HG03442 (cell line): ENCODE data around the gene PDGFB.

Experiments used
- ATAC-seq: cut with Tn5 transposase; IDR thresholded peaks from one replicate; pipeline ENCODE4 v1.9.1; 2021; ENCODE audit warnings: mild to moderate bottlenecking, moderate library complexity; ENCODE audit not compliant: unreplicated experiment

PDGFB gene

DNA sequence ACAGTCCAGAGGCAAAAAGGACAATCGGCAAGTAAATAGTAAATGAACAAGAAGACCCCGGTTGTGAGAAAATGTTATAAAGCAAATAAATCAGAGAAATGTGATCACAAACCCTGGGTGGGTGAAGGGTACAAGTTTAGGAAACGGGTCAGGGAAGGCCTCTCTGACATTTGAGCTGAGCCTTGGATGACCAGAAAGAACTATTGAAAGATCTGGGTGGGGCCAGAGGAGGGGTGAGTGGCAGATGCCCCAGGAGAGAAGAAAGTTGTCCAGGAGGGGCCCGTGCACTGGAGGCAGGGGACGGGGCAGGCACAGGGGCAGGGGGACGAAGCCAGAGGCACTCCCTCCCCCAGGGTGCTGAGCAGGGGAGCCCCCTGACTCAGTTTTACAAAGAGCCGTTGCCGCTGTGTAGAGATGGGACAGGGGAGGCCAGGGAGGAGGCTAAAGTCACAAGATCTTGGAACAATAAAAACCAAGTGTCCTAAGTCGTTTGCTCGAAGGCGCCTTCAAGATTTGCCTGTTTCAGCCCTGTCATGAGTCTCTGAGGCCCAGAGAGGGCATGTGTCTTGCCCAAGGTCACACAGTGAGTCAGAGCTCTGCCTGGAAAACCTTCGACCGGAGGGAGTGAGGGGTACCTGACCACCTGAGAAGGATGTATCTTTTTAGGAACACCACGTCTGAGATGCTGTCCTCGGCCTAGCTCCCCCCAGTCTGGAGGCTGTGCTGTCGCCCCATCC lies 10.8 kb upstream of the PDGFB start:
- ATAC-seq = no peak

DNA sequence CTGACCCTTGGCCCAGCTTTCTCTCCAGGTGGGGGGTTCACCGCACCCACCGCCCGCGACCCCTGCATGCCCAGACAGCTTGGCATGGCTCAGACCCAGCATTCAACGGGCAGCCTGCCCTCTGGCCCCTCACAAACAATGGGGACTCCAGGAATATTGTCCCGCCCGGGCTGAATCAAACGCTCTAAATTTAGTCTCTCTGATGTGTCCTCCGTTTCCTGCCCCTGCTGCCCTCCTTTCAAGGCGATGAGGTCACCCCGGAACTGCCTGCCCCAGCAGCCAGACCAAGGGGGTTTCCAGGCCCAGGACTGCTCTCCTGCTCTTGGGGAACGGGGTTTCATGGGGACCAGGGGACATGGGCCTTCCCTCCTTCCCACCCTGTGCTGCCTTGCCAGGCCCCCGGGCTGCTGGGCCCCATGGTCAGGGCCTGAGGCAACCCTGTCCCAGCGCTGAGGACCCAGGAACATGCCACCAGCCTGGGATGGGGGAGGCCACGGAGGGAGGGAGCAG lies 10.1 kb upstream of the PDGFB start:
- peak; percentile 41 for ATAC-seq

DNA sequence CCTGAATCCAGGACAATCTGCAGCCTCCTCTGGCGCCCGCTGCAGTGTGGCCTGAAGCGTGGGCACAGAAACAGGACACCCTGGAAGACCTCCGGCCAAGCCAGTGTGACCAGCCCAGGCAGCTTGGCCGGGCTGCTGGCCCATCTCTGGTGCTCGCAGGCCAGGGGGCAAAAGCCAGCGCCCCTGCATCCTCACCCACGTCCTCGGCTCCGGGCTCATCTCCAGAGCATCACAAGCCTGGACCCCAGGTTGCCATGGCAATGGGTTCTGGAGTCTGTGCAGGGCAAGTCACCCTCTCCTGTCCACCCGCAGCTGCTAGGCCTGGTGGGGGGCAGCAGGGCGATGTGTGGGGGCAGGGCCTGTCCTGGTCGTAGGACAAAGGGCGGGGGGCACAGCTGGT lies 9.3 kb upstream of the PDGFB start:
- ATAC-seq = no peak

DNA sequence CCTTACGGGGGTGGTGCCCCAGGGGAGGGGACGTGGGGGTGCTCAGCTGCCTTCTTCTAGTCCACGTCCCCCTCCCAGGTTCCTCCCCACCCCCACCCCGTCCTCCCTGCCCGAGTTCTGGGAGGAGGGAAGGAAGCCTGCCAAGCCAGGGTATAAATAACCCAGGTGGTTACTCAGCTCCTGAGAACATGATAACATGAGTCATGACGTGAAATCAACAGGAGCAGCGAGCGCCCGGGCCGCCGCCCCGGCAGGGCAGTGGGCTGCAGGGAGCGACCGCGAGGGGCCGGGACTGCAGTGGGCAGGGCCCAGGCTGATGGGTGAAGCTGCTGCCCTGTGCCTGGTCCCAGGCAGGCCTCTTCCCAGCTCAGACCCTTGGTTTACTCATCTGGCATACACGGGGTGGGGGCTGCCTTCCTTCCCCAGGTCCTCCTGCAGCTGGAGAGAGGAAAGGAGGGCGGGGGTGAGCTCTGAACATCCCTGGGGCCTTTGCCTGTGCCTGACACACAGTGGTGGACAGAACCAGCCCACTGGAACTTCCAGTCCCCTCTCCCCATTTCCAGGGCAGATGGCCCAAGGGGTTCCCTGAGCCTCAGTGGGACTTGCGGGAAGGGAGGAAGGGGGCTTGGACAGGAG lies 8.8 kb upstream of the PDGFB start:
- ATAC-seq = no peak

DNA sequence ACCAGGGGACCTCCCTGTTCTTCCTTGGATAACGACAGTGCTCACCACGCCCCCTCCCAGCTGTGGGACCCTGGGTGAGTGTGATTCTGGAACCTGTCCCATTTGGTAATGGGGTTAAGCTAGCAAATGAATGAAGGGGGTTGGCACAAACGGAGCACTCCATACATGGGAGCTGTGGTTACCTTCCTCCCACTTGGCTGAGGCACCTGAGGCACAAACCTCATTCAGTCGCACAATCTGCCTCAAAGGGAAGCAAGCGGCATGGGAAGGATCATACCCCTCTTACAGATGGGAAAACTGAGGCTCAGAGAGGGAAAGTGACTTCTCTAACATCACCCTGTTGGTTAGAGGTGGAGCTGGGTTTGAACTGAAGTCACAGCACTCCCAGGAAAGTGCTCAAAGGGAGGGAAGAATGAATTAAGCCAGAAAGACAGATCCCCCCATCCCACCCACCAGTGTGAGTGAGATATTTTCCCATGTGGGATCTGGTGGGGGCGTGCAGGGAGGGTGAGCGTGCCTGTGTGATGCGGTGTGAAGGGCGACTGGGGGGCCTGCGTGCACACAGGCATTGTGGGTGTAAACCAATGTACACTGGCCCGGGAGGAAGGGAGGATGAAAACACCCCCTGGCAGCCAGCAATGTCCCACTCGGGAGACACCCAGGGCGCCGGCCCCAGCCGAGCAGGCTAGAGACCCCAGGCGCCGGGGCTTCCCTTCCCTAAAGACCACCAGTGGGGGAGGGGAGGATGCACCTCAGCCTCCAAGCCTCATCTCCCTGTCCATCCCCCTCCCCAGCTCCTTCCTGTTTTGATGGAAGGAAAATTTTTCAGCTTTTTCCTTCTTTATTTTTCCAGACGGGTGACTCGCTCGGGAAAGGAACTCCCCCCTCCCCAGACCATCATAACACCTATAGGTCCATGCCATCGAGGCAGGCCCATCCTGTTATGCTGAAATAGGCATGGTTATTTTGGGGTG lies 8.0 kb upstream of the PDGFB start:
- ATAC-seq = no peak

DNA sequence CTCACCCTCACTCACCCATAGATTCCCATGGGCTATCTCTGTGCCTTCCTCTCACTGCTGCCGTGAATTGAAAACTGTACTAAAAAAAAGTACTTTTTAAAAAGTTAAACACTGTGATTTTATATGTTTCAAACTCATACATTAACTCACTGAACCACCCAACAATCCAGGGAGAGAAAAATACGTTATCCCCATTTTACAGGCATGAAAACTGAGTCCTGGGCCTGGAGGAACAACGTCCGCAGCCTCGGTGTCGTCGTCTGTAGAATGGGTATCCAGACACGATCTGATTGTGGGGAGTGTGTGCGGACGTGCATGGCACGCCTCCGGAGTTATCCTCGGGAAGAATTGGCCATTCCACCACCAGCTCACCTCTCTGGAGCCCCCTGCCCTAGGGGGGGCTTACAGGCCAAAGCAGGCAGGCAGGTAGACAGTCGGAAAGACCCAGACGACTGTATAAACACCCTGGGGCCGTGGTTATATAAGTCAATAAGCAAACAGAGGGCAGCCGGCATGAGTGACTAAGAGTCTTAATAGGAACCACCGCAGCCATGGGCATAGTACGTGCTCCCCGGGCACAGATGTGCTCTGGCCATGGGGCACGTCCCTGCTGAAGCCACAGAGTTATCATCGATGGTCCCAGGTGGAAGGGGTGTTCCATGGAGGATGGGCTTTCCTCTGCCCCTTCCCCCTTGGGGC lies 7.1 kb upstream of the PDGFB start:
- ATAC-seq = no peak

DNA sequence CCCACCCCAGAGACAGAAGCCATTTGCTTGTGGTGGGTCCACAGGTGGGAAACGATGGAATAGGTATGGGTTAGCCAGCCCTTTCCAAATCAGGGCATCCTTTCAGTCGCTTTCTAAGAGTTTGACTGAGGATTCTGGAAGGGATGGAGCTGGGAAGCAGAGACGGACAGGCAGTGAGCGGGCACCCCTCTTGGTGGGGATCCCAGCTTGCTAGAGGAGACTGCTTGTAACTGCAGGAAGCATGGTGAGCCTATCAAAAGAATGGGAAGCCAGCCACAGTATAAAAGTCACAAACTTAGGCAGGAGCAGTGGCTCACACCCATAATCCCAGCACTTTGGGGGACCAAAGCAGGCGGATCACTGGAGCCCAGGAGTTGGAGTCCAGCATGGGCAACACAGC lies 6.1 kb upstream of the PDGFB start:
- no peak for ATAC-seq

DNA sequence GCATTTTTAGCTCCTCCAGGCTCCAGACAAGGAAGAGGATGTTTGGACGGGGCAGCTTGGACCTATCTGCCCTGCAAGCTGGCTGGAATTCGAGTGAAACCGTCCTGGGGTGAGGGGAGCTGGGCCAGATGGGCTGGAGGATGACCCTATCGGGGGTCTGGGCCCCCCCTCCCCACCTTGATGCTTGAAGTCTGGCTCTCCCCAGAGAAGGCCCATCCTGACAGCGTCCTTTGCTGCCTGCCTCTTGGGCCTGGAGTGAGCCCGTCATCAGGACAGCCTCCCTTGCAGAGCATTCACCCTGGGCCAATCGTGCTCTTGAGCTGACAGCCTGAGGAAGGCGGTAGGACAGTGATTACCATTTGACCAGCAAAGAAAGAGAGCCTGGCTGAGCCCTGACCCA lies 5.3 kb upstream of the PDGFB start:
- no peak for ATAC-seq

DNA sequence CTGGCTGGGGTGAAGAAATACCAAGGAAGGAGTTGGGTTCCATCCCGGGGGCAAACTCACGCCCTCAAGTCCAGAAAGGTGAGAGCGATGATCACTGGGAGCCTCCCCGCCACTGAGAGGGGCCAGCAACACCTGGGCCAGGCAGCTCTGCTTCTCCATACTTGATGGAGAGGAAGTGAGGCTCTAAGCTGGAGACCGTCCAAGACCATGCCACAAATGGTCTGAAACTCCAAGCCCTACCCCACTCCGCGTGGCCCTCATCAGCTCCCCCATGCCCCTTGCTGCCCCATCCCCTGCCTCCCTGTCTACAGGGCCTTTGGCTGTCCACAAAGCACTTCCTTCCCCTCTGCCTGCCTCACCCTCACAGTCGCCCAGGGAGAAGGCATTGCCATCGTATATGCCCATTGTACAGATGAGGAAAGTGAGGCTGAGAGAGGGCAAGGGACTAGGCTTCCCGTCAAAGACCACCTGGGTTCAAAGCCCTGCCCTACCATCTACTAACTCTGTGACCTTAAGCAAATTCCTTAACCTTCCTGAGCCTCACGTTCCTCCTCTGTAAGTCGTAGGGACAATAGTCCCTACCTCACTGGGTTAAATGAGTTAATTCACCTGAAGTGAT lies 4.4 kb upstream of the PDGFB start:
- ATAC-seq = no peak

DNA sequence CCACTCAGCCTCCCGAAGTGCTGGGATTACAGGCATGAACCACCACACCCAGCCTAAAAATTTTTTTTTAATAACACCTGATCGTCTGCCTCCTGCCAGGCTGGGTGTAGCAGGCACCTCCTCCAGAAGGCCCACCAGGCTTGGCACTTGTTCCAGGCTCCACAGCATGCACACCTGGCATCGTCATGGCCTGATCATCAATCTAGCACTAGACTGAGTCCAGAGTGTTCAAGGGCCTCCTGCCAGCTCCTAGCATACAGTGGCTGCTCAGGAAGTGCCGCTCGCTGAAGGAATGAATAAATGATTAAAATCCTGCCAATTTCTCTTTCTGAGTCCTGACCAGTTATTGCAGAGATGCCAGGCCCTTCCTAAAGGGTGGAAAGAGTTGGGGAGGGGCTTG lies 3.5 kb upstream of the PDGFB start:
- ATAC-seq = no peak

DNA sequence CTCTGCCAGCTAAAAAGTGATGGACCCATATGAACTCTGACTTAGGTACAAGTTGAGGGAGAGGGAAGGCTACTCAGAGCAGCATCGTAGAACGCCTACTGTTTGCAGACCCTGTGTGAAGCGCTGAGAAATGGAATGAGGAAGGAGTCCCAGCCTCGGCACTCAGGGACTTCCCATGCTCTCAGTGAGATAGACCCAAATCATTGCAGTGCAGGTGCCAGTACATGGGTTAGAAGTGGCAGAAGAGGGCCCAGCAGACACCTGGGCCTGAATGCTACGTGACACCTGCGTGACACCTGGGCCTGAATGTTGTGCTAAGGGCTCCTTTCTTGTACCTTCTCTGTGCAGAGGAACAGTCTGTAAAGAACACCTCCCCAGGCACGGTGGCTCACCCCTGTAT lies 2.6 kb upstream of the PDGFB start:
- no peak for ATAC-seq

DNA sequence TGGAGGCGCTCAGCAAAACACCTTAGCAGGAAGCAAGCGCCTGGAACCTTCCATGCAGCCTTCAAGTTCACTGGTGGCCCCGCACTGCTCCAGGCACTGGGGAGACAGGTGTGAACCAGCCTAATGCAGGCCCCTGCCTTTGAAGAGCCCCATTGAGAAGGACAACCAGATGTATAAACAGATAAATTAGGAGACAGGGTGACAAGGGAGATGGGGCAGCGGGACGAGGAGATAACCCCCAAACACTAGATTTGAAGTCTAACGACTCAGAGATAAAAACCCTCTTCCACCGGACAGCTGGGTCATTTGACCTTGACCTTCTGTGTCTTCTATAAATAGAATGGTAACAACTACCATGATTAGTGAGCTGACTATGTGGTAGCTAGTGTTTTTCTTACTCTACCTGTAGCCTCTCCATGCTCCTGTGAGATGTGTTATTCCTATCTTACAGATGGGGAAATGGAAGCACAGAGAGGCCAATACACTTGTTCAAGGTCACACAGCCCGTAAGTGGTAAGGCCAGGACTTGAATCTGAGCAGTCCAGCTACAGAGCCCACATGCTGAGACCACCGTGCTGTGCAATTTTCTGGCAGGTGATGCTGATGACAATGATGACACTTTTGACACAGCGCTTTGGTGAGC lies 2.0 kb upstream of the PDGFB start:
- no peak for ATAC-seq

DNA sequence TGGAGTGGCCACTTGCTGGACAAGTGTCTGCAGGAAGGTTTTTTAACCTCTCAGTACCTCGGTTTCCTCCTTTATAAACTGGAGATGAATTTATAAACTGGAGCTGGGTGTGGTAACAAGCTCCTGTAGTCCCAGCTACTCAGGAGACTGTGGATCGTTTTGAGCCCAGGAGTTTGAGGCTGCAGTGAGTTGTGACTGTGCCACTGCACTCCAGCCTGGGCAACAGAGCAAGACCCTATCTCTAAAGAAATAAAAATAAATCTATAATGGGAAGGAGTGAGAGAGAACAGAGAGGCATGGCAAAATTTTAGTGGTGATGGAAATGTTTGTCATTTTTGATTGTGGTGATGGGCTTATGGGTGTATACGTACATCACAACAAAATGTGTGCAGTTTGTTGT lies 1.4 kb upstream of the PDGFB start:
- ATAC-seq = no peak

DNA sequence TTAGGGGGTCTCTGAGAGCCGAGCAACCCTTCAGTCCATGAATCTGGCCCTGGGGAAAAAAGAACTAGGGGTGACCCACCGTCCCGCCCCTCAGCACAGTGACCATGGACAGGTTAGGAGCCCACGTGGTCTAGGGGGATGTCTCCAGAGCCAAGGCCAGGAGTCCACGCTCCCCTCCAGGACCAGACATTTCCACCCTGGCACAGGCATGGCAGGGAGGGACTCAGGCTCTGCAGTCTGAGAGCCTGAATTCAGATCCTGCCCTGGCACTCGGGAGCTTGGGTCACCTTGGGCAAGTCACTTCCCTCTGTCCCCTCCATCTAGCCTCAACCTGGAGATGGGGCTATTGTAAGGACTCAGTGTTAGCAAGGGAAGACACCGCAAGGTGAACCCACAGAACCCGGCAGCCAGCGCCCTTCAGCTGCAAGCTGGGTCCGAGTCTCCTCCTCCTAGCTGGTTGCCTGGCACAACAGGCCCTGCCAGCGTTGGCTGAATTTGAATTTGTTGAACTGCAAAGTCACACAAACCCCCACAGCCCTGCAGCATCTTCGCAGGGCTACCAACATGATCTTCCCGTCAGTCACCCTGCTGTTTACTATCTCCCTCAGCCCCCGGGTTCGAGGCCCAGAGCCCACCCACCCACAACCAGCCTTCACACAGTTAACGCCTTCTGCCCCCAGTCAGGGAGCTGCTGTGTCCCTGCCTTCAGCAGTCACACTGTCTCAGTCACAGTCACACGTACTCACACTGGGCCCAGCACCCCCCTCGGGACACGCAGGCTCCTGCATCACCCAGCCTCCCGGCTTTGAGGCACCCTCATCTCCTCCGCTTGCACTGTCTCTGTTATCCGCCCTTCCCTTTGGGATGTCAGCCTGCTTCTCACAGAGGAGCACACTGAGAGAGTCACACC lies 603 bp upstream of the PDGFB start:
- no peak for ATAC-seq

DNA sequence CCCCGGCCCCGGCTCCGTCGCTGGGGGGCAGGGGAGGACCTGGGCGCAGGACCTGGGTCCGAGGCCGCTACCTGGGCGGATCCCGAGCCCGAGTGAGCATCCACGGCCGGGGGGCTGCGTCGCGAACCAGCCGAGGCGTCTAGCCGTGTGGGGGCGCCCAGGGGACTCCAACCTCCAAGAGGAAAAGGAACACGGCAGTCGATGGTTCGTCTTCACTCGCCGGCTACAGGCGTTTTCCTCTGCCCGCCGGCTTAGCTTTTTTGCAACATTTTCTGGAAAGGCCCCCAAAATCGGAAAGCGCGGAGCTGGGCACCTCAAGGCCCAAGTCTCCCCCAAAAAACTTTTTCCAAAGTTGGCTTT lies 666 bp downstream of the PDGFB start:
- ATAC-seq = no peak

DNA sequence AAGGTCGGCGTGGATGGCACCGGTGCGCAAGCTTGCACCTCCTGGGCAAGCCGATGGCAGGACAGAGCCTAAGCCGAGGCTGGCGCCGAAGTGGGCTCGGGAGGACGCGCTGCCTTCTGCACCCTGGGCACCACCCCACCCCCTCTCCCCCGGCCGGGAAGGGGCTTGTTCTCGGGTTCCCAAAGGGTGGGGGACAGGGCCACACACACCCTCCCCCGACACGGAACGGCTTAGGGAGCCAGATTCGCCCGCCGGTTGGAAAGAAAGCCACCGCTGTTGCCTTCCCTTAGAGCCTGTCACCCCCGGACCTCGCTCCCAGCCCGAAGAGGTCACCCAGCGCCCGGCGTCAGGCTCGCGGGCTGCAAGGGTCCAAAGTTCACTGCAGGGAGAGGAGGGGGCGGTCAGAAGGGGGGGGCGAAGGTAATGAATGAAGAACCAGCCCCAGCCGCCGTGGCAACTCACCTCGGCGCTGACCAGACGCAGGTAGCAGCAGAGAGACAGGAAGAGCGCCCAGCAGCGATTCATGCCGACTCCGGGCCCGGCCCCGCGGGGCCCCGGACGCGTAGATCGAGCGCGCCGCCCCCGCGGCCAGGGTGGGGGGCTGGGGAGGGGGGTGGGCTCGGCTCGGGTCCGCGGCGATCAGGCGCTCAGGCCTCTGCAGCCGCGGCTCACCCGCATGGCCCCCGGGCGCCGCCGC lies 1.2 kb downstream of the PDGFB start:
- ATAC-seq = no peak

DNA sequence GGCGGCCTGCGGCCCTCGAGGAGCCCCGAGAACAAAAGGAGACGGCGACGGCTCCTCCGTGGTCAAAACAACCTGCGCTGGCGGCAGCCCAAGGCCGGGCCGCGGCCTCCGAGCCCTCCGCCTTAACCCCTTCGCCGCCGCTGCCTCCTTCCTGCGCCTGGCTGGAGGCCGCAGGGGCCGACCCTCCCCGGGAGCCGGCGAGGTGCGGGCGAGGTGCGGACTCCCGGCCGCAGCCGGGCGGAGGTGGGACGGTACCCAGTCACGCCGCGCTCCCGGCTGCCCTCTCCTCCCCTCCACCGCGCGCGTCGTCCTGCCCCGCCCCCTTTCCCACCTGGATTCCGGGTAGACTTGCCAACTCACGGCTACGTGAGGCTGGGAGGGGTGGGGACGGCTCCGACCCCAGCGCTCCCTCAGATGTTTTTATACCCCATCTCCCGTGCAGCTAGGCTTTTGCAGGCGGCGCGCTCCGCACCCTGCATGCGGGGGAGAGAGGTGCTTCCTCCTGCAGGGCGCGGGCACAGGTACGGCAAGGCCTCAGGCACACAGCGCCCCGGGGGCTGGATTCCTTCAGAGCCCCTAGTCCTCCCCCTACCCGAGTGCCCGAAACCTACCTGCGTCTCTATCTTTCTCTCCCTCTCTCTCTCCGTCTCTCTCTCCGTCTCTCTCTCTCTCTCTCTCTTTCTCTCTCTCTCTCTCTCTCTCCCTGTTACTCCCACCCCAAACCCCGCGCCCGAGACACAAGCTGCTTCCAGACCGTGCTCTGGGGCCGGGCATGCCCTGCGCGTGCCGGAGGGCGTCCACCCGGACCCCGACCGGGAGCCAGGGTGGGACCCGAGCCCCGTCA lies 2.0 kb downstream of the PDGFB start:
- no peak for ATAC-seq
